ENCODE measurements around the gene RASGRP2.
"Not testable (repeated sequence)": the region's sequence is repeated elsewhere in the genome, so short reads cannot be mapped to it uniquely, and the experiment has no call there.

RASGRP2 gene

DNA sequence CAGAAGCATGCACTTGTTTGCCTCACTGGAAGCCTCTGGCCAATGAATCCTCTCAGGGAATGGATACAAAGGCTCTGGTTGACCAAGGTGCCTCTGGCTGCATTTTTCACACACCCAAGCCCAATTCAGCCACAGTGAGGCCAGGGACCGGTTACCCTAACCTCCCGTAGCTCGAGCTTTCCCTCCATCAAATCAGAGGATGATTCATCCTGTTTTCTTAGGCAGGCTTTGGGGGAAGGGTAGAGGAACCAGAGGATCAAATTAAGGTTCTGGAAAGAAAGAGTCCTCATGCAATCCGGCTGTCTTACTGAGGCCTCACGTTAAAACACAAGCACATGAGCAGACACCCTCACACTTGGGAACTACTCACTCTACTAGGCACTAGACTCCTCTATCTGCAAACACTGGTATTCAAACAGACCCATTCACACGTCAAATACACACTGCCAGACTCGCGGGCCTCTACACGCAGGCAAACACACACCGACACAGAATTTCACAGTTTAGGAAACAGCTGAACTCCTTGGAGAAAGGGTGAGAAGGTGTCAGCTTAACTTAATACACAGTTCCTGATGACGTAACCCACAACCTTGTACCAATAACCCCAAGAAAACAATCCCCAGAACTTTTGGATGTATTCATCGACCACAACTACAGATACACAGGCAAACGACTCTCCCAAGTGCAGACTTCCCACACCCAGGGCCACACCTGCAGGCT is 33.4 kb downstream of the RASGRP2 start:
- TF ChIP-seq, protein P1, sequence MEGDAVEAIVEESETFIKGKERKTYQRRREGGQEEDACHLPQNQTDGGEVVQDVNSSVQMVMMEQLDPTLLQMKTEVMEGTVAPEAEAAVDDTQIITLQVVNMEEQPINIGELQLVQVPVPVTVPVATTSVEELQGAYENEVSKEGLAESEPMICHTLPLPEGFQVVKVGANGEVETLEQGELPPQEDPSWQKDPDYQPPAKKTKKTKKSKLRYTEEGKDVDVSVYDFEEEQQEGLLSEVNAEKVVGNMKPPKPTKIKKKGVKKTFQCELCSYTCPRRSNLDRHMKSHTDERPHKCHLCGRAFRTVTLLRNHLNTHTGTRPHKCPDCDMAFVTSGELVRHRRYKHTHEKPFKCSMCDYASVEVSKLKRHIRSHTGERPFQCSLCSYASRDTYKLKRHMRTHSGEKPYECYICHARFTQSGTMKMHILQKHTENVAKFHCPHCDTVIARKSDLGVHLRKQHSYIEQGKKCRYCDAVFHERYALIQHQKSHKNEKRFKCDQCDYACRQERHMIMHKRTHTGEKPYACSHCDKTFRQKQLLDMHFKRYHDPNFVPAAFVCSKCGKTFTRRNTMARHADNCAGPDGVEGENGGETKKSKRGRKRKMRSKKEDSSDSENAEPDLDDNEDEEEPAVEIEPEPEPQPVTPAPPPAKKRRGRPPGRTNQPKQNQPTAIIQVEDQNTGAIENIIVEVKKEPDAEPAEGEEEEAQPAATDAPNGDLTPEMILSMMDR (IDR thresholded peaks at IDR 0.05), result no peak
- Histone ChIP-seq H3K4me1 (ENCODE audit: control insufficient read depth in 1 of 2, insufficient read depth in 1 of 2, low read depth in 1 of 2, low read length in 1 of 2) (peaks cover 8 to 14% of the 10 kb centered on the region in 2 experiments), H3K4me3 (ENCODE audit: low read depth in 1 of 2, low read length in 1 of 2) (no peak overlapping the region), H3K9me3 (no peaks in the 10 kb centered on the region), H3K27ac (no peak overlapping the region), H3K36me3 (no peaks in the 10 kb centered on the region), H3K27me3 (peaks cover 86% of the 10 kb centered on the region)

DNA sequence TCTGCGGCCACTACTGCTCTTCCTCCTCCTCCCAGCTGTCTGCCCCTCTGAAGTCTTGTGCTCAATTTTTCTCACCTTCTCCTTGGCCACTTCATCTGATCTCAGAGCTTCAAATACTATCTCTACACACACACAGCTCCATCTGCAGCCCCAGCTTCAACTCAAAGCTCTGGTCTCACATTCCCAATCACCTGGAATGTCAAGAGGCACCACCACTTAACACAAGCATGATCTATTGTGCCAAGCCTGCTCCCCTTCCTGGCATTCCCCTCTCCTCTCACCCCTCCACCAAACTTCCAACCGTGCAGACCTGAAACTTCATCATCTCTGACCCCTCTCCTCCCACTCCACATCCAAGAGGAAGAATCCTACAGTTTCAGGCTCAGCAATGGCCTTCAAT is 38.4 kb downstream of the RASGRP2 start:
- TF ChIP-seq, protein P1 (IDR thresholded peaks at IDR 0.05), result no peak
- H3K27me3 ChIP-seq, result peaks cover 66% of the 10 kb centered on the region
- H3K36me3 ChIP-seq, result no peaks in the 10 kb centered on the region
- no peak overlapping the region for H3K4me3 ChIP-seq (ENCODE audit: low read depth in 1 of 2, low read length in 1 of 2)
- H3K4me1 ChIP-seq (ENCODE audit: control insufficient read depth in 1 of 2, insufficient read depth in 1 of 2, low read depth in 1 of 2, low read length in 1 of 2), result no peaks in the 10 kb centered on the region
- H3K27ac ChIP-seq, result no peak overlapping the region
- no peaks in the 10 kb centered on the region for H3K9me3 ChIP-seq

DNA sequence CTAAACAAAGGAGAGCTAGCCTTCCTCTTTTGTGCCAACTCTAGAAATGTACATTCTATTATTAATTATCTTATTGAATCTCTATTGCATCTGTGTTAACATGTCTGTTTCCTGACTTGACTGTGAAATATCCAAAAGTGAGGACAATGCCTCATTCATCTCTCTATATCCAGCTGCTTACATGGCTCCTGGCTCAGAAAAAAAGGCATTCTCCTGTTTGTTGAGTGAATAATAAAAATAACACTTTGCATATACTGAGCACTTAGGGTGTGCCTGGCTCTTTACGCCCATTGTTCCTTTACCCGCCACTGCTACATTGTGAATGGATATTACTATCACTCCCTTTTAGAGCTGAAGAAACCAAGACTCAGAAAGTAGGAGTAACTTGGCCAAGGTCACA is 40.9 kb downstream of the RASGRP2 start:
- H3K4me3 ChIP-seq (ENCODE audit: low read depth in 1 of 2, low read length in 1 of 2), result no peak overlapping the region
- no peaks in the 10 kb centered on the region for H3K36me3 ChIP-seq
- H3K4me1 ChIP-seq (ENCODE audit: control insufficient read depth in 1 of 2, insufficient read depth in 1 of 2, low read depth in 1 of 2, low read length in 1 of 2), result no peaks in the 10 kb centered on the region
- H3K9me3 ChIP-seq, result no peaks in the 10 kb centered on the region
- peaks cover 41% of the 10 kb centered on the region for H3K27me3 ChIP-seq
- no peak overlapping the region for H3K27ac ChIP-seq
- TF ChIP-seq, protein P1 (IDR thresholded peaks at IDR 0.05), result no peak

DNA sequence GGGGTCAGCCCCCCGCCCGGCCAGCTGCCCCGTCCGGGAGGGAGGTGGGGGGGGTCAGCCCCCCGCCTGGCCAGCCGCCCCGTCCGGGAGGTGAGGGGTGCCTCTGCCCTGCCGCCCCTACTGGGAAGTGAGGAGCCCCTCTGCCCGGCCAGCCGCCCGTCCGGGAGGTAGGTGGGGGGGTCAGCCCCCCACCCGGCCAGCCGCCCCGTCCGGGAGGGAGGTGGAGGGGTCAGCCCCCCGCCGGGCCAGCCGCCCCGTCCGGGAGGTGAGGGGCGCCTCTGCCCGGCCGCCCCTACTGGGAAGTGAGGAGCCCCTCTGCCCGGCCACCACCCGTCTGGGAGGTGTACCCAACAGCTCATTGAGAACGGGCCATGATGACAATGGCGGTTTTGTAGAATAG is 42.0 kb downstream of the RASGRP2 start:
- not testable (repeated sequence) for H3K4me1 ChIP-seq (ENCODE audit: control insufficient read depth in 1 of 2, insufficient read depth in 1 of 2, low read depth in 1 of 2, low read length in 1 of 2); H3K9me3 ChIP-seq; H3K27ac ChIP-seq; H3K4me3 ChIP-seq (ENCODE audit: low read depth in 1 of 2, low read length in 1 of 2); H3K36me3 ChIP-seq
- H3K27me3 ChIP-seq, result peaks cover 33% of the 10 kb centered on the region

DNA sequence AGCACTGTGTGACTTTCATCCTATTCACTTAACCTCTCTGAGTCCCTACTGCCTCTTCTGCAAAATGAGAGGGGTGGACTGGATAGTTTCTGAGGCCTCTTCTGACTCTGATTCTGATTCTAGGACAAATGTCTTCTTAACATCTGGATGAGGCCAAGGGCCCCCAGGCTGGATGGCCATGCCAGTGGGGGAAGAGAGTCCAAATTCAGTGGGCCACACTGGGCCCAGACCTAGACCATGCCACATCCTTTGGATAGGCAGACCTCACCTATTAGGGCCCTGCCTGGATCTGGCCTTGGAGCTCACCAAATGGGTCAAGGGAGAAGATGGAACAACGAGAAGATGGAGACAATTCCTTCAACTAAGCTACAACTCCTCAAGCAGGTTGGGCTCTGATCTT is 45.5 kb downstream of the RASGRP2 start:
- Histone ChIP-seq H3K36me3 (no peaks in the 10 kb centered on the region), H3K27ac (no peak overlapping the region), H3K9me3 (no peaks in the 10 kb centered on the region), H3K4me3 (ENCODE audit: low read depth in 1 of 2, low read length in 1 of 2) (no peak overlapping the region), H3K27me3 (peaks cover 26% of the 10 kb centered on the region), H3K4me1 (ENCODE audit: control insufficient read depth in 1 of 2, insufficient read depth in 1 of 2, low read depth in 1 of 2, low read length in 1 of 2) (no peaks in the 10 kb centered on the region)
- TF ChIP-seq, protein P1 (IDR thresholded peaks at IDR 0.05), result no peak

DNA sequence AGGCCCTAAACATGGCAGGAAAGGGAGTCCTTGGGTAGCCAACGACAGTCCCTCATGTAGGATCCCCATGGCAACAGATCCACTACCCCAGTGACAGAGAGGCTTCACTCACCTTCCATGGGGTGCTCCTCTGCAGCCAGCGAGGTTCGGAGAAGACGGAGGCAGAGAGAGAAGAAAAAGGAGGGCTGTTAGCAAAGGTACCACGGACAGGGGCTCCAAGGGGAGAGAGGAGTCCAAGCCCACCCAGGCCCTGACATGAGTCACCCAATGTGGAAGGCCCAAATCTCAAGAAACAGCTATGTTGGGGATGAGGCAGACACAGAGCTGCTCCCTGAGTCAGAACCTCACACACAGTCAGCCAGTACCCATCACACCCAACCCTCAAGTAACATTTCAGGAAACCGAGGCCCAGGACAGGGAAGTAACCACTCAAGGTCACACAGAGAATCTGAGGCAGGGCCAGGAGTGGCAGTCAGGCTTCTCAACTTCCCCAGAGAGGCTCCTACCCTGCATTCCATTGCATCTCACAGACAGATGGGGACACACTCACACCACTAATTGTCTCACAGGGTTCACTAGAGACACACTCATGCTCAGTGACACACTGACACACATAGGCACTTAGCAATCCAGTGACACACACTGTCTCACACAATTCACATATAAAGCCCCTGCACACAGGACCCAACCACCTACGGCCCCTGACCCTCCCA is 46.1 kb downstream of the RASGRP2 start:
- Histone ChIP-seq H3K36me3 (no peaks in the 10 kb centered on the region), H3K4me3 (ENCODE audit: low read depth in 1 of 2, low read length in 1 of 2) (no peak overlapping the region), H3K4me1 (ENCODE audit: control insufficient read depth in 1 of 2, insufficient read depth in 1 of 2, low read depth in 1 of 2, low read length in 1 of 2) (no peaks in the 10 kb centered on the region), H3K27ac (no peak overlapping the region), H3K27me3 (peaks cover 27% of the 10 kb centered on the region), H3K9me3 (no peaks in the 10 kb centered on the region)
- TF ChIP-seq, protein P1 (IDR thresholded peaks at IDR 0.05), result no peak
